ENCODE data around the gene COPS9. TPM values are rescaled to one million over a fixed set of nuclear protein-coding genes. Genes with fewer than 3 reads are reported as not detected.

COPS9 gene
- total RNA-seq, 1 donor from 2014 or later, result 216 TPM

GRCh38 chr2:240151477-240152031 lies 15.4 kb upstream of the COPS9 start:
- DNase-seq (ENCODE audit: extremely low read depth, low read depth, low spot score), result no peak

GRCh38 chr2:240149943-240150784 lies 14.1 kb upstream of the COPS9 start:
- DNase-seq (ENCODE audit: extremely low read depth, low read depth, low spot score), result no peak

- DNase-seq (ENCODE audit: extremely low read depth, low read depth, low spot score), result no peak
Observed at GRCh38 chr2:240147911-240148587, 11.9 kb upstream of the COPS9 start.

- no peak for DNase-seq (ENCODE audit: extremely low read depth, low read depth, low spot score)
Observed at GRCh38 chr2:240147382-240147781, 11.3 kb upstream of the COPS9 start.

DNA sequence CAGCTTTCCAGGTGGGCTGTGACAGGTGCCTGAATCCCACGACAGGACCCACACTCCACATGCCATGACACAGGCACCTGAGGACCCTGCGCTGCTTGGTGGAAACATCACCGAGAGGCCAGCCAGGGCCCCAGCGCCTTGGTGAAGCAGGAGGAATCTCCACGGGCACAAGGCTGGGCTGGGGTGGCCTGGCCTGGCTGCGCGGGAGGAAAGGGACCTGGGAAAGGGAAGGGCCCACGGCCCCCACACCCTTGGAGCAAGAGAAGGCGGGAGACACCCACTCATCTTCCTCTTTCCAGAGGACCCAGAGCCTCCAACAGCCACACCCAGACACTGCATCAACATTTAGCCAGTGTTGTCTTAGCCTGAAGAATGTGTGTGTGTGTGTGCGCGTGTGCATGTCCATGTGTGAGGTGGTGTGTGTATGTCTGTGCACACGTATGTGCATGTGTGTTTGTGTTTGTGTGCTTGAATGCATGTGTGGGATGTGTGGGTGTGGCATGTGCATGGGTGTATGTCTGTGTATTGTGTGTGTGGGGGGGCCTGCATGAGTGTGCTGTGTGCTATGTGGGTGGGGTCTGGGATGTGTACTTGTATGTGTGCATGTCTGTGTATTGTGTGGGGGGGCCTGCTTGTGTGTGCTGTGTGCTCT lies 10.6 kb upstream of the COPS9 start:
- DNase-seq (ENCODE audit: extremely low read depth, low read depth, low spot score), result no peak

GRCh38 chr2:240146141-240146561 lies 10.0 kb upstream of the COPS9 start:
- DNase-seq (ENCODE audit: extremely low read depth, low read depth, low spot score), result no peak

- no peak for DNase-seq (ENCODE audit: extremely low read depth, low read depth, low spot score)
Observed at GRCh38 chr2:240145461-240145860, 9.4 kb upstream of the COPS9 start.

GRCh38 chr2:240144649-240145261 lies 8.7 kb upstream of the COPS9 start:
- DNase-seq (ENCODE audit: extremely low read depth, low read depth, low spot score), result no peak

DNA sequence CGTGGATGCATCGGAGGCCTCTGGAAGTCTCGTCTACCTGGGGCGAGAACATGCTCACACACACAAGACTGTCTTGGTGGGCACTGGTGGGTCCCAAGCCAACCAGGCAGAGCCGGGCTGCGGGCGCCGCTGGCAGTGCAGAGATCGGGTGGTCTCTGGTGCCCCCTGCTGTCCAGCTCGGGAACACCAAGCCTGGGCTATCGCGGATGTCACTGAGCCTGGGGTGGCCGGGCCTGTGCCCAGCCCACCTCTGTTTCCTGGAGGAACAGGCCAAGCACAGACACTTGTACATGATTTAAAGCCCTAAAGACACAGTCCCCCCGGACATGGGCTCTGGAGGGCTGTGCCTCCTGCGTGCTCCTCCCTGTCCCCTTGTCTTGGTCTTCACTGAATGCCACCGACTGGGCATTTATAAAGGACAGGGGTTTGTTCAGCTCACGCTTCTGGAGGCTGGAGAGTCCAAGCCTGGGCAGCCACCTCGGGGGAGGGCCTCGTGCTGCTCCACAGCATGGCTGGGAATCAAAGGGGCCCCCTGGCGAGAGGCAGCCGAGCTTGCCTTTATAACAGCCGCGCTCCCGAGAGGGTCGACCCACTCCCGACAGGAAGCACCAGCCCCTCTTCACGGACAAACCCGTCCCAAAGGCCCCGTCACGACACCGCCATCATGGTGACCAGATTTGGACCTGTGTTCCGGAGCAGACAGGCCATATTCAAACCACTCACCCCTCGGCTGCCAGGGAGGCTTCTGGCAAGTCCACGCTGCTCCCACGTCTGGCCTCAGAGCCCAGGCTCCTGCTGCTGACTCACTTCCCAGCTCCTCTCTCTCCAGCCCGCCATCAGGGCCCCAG lies 7.9 kb upstream of the COPS9 start:
- no peak for DNase-seq (ENCODE audit: extremely low read depth, low read depth, low spot score)

DNA sequence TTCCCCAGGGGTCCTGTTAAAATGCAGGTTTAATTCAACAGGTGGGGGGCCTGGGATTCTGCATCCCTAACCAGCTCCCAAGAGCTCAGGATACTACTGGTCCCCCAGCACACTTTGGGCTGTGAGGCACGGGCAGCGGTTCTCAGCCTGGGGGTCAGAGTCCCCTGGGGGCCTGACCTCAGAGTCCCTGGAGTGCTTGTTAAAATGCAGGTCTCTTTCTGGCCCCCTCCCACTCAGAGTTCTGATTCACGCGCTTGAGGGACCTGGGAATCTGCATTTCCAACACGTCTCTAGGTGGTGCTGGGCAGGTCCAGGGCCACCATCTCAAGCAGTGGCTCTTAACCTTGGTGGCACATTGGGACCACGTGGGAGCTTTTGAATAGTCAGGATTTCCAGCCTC lies 7.2 kb upstream of the COPS9 start:
- no peak for DNase-seq (ENCODE audit: extremely low read depth, low read depth, low spot score)

- no peak for DNase-seq (ENCODE audit: extremely low read depth, low read depth, low spot score)
Observed at GRCh38 chr2:240142859-240143258, 6.8 kb upstream of the COPS9 start.

GRCh38 chr2:240142256-240142775 lies 6.2 kb upstream of the COPS9 start:
- no peak for DNase-seq (ENCODE audit: extremely low read depth, low read depth, low spot score)

- DNase-seq (ENCODE audit: extremely low read depth, low read depth, low spot score), result no peak
Observed at GRCh38 chr2:240141736-240142135, 5.6 kb upstream of the COPS9 start.

DNA sequence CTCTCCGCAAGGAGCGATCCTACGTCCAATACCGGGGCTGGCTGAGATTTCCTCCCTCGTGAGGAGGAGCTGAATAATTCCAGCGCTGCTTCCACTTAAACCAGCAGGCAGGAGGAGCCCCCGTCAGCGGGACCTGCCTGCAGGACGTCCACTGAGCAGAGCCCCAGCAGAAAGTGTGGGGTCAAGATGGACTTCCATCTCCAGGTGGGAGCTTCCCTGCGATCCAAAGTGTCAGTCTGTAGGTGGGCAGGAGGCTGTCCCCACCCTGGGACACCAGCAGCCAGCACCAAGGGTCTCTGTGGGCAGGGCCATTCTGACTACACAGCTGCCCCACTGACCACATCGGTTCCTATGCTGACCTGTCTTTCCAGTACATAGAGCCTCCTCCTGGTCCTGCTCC lies 4.8 kb upstream of the COPS9 start:
- no peak for DNase-seq (ENCODE audit: extremely low read depth, low read depth, low spot score)

- no peak for DNase-seq (ENCODE audit: extremely low read depth, low read depth, low spot score)
Observed at GRCh38 chr2:240140511-240140910, 4.4 kb upstream of the COPS9 start, which contains the start of gene OTOS. OTOS (minus strand) TSS chr2:240140658; CDS start chr2:240140326, 332 bp downstream.

GRCh38 chr2:240139666-240140393 lies 3.7 kb upstream of the COPS9 start:
- DNase-seq (ENCODE audit: extremely low read depth, low read depth, low spot score), result no peak

GRCh38 chr2:240139011-240139441 lies 2.9 kb upstream of the COPS9 start:
- DNase-seq (ENCODE audit: extremely low read depth, low read depth, low spot score), result no peak

- no peak for DNase-seq (ENCODE audit: extremely low read depth, low read depth, low spot score)
Observed at GRCh38 chr2:240138254-240138984, 2.3 kb upstream of the COPS9 start.
